WI38 (cell line): ENCODE results near the gene MAPK4.

Experiments used
- H3K4me3 ChIP-seq: 2 replicates; pipeline ENCODE4 v1.5.1; 2011; ENCODE audit warnings: low read depth, mild to moderate bottlenecking, control low read depth, low read length
- CTCF ChIP-seq: IDR thresholded peaks from 2 replicates; pipeline ENCODE4 v1.5.1; 2012; ENCODE audit warnings: low read depth, mild to moderate bottlenecking, control low read depth, low read length

Gene MAPK4

DNA sequence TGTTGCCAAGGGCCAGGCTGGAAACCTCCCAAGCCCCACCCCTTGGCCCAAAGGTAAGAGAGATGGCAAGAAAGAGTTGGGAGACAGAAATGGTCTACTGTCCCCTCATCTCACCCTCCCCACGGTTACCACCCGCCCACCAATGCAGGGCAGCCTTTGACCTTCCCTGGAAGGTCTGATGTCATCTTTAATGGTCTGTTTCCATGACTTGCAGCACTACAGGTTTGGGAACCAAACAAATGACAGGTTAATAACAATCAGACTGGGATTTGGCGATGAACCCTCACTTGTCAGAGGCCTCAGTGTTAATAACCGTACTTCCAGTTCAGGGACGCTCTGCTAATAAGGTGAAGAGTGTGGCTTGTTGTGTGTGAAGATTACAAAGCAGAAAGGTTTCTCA lies 189.5 kb downstream of the MAPK4 start:
- no peak overlapping the region for H3K4me3 ChIP-seq
- TF ChIP-seq CTCF = no peak

DNA sequence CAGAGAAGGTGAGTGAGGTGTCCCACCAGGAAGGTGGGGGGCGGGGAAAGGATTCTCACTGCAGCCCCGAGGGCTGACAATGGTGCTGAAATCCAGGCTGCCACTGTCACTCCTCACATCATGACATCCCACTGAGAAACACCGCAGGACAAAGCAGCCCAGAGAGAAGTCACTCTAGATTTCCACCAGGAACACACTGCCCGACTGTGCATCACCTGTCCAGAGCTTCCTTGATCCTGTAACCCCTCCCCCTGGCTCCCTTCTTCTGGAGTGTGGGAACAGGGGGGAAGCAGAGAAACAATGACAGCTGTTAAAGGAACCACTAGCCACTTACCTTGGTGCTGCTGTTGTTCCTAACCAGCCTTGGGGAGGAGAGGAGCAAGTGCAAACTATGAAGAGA lies 190.1 kb downstream of the MAPK4 start:
- no peak for TF ChIP-seq CTCF
- H3K4me3 ChIP-seq = no peak overlapping the region

- TF ChIP-seq CTCF = no peak
- H3K4me3 ChIP-seq = no peak overlapping the region
These were observed 190.7 kb downstream of the MAPK4 start for GRCh38 chr18:50750546-50750945.

DNA sequence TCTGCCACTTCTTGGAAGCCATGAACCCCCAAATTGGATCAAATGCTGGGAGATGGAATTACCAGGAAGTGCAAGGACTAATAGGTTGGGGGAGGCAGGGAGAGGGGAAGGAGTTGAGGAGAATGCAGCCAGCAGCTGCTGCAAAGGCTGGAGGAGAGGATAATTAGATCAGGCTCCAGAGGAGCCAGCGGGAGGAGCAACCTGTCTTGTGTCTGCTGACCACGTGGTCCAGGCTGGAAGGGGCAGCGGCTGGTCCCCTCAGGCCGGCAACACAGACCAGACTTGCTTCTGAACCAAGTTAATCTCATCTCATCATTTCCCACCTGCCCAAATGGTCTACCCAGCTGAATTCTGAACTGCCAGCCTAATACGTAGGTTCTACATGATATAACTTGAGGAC lies 191.6 kb downstream of the MAPK4 start:
- no peak for TF ChIP-seq CTCF
- no peak overlapping the region for H3K4me3 ChIP-seq

GRCh38 chr18:50751947-50752346 lies 192.1 kb downstream of the MAPK4 start:
- no peak for TF ChIP-seq CTCF
- H3K4me3 ChIP-seq = no peak overlapping the region

DNA sequence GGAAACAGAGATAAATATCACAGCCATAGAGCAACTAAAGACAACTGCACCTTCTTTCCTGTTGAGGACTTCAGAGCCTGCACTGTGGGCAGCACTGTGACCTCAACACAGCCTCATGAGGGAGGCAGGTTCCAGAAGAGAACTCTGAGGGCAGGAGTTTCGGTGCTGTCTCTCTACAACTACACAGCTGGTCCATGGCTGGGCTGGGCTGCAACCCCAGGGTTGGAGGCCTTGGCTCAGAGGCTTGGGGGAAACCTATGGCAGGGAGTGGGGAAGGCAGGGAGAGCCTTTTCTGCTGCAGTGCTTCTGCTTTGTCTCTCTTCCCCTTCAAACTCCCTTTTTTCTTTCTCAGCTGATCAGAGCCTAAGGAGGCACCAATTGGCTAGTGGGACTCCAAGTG lies 193.4 kb downstream of the MAPK4 start:
- H3K4me3 ChIP-seq = no peak overlapping the region
- TF ChIP-seq CTCF = no peak

DNA sequence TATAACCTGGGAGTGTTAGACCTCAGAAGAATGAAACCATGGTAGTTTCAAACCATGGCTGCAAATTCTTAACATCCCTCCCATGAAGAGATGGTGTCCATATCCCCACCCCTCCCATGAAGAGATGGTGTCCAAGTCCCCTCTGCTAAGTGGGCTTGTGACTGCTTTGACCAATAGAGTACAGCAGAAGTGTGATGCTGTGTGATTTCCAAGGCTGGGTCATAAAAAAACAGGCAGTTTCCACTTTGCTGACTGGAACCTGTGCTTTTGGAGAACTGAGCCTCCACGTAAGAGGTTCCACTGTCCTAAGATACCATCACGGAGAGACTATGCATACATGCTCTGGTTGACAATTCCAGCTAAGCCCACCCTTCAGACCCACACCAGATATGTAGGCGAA lies 194.4 kb downstream of the MAPK4 start:
- H3K4me3 ChIP-seq = no peak overlapping the region
- TF ChIP-seq CTCF = no peak

GRCh38 chr18:50757358-50757757 lies 197.5 kb downstream of the MAPK4 start:
- no peak for TF ChIP-seq CTCF
- no peak overlapping the region for H3K4me3 ChIP-seq
